Esophagus squamous epithelium (tissue), 4 donors: Measurements from ENCODE around the gene UVSSA.

Experiments used
- CTCF ChIP-seq, 6 experiments: fragments of 450-650 bp in 4 of 6; fragments of 200-600 bp in 2 of 6; sonication (generic) in 2 of 6; IDR thresholded peaks; one replicate each; pipeline ENCODE4 v1.5.1; 2016 to 2019; ENCODE audit warnings: antibody characterized with exemption in 6 of 6, mild to moderate bottlenecking in 4 of 6, moderate library complexity in 4 of 6
- POLR2A ChIP-seq, 4 donors: fragments of 450-650 bp; IDR thresholded peaks; one replicate each; pipeline ENCODE4 v1.6.1; 2017; ENCODE audit warnings: antibody characterized with exemption in 4 of 4, mild to moderate bottlenecking in 4 of 4, moderate library complexity in 3 of 4

DNA sequence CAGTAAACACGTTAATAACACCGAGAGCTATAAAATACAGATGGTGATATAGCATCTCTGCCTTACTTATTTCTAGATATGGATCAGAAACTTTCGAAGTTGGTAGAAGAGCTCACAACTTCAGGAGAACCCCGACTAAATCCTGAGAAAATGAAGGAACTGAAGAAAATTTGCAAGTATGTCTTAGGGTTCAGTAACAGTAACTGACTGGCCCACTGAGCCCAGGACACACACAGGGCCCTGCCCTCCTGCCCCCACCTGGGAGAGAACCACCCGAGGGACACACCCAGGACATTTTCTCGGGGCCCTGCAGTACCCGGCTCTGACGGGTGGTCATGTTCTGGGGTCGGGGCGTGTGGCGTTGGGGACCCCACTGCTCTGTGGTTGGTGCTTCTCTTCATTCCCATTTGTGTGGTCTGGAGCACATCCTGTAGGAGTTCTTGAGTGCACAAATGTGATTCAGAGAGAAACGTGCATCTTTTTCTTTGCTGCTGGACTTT, 1.1 kb downstream of the UVSSA start:
- TF ChIP-seq CTCF (IDR thresholded peaks at IDR 0.05) = no peak
- TF ChIP-seq POLR2A (IDR thresholded peaks at IDR 0.05) = no peak
